ENCODE data around the gene KSR2. TPM values are rescaled to one million over a fixed set of nuclear protein-coding genes. Genes with fewer than 3 reads are reported as not detected.
"Not testable (repeated sequence)": the region's sequence is repeated elsewhere in the genome, so short reads cannot be mapped to it uniquely, and the experiment has no call there.

KSR2 gene
- total RNA-seq, 2 experiments from 2014 or later = 0.12 to 0.45 TPM

DNA sequence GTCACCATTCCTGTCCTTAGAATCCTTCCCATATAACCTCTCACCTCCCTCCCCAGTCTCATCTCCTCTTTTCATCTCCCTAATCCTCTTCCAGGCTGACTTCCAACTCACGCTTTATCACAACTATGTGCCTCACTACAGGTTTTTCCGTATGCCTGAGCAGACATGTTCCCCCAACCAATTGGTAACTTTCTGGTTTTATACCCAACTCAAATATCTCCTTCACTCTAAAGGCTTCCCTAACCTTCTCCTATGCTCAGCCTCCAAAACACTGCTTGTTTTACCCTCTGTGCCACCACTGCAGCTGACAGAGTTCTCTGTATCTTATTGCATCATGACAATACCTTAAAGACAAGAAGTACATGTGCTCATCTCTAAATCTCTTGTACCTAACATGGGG is 139.7 kb downstream of the KSR2 start:
- Mint-ChIP-seq H3K9me3 (peaks cover 22% of the 10 kb centered on the region), H3K36me3 (no peaks in the 10 kb centered on the region), H3K27me3 (no peaks in the 10 kb centered on the region), H3K4me1 (ENCODE audit: low read depth) (no peaks in the 10 kb centered on the region), H3K27ac (no peak overlapping the region), H3K4me3 (no peak overlapping the region)
- POLR2A ChIA-PET = no interaction called here
- no peak for DNase-seq
- intact Hi-C loops (cut with micrococcal nuclease) = no loop called here
- CTCF ChIA-PET = interaction anchor here (1.2 kb wide), 1 partner anchor 8 kb away, joined by 5 read pairs; no protein-coding TSS in a partner anchor

DNA sequence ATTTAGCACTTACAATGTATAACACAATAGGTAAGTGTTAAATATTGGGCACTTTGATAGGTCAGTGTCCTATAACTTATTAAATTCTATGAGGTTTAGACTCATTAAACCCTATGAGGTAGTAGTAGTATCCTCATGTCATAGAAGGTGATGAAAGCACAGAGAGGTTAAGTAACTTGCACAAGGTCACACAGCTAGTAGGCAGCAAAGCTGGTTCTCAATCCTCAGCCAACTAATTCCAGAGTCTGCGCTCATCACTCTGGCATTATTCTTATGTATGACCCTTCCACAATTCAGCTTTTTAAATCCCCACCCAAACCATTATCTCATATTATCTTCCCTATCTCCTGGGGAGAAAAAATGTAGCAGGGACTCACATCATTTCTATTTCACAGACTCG is 141.1 kb downstream of the KSR2 start:
- H3K9me3 Mint-ChIP-seq = peaks cover 22% of the 10 kb centered on the region
- no peaks in the 10 kb centered on the region for H3K36me3 Mint-ChIP-seq
- ChIA-PET POLR2A (no interaction called here), CTCF (interaction anchor here (1.9 kb wide), 1 partner anchor 10 kb away, joined by 12 read pairs; no protein-coding TSS in a partner anchor)
- intact Hi-C loops (cut with micrococcal nuclease) = no loop called here
- no peaks in the 10 kb centered on the region for H3K4me1 Mint-ChIP-seq (ENCODE audit: low read depth)
- H3K27ac Mint-ChIP-seq = no peak overlapping the region
- H3K4me3 Mint-ChIP-seq = no peak overlapping the region
- peaks cover under 1% of the 10 kb centered on the region for H3K27me3 Mint-ChIP-seq
- DNase-seq = no peak

GRCh38 chr12:117825827-117826226 is 143.0 kb downstream of the KSR2 start:
- DNase-seq = no peak
- Mint-ChIP-seq H3K9me3 (peaks cover 22% of the 10 kb centered on the region), H3K4me3 (no peak overlapping the region), H3K27me3 (peaks cover 2% of the 10 kb centered on the region), H3K27ac (no peak overlapping the region), H3K4me1 (ENCODE audit: low read depth) (no peaks in the 10 kb centered on the region), H3K36me3 (no peaks in the 10 kb centered on the region)
- POLR2A ChIA-PET = no interaction called here
- CTCF ChIA-PET = interaction anchor here (1.9 kb wide), 1 partner anchor 11 kb away, joined by 12 read pairs; no protein-coding TSS in a partner anchor
- intact Hi-C loops (cut with micrococcal nuclease) = no loop called here

DNA sequence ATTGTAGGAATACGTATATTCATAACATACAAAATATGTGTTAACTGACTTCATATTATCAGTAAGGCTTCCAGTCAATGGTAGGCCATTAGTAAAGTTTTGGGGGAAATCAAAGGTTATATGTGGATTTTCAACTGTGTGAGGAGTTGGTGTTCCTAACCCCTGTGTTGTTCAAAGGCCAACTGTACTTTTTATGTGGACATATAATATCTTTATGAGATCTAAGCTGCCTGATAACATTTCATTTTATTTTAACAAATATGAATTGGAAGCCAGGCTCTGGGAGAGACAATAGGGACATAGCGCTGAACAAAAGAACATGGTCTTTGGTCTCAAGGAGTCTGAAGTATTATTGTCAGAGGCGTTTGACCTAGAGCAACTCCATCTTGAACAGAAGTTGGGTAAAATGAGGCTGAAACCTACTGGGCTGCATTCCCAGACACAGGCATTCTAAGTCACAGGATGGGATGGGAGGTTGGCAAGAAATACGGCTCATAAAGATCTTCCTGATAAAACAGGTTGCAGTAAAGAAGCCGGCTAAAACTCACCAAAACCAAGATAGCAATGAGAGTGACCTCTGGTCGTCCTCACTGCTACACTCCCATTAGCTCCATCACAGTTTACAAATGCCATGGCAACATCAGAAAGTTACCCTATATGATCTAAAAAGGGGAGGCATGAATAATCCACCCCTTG is 147.2 kb downstream of the KSR2 start:
- no peaks in the 10 kb centered on the region for H3K4me1 Mint-ChIP-seq (ENCODE audit: low read depth)
- H3K36me3 Mint-ChIP-seq = no peaks in the 10 kb centered on the region
- DNase-seq = no peak
- ChIA-PET CTCF (no interaction called here), POLR2A (no interaction called here)
- peaks cover 2% of the 10 kb centered on the region for H3K9me3 Mint-ChIP-seq
- H3K27ac Mint-ChIP-seq = no peak overlapping the region
- H3K27me3 Mint-ChIP-seq = peaks cover 2% of the 10 kb centered on the region
- no peak overlapping the region for H3K4me3 Mint-ChIP-seq
- intact Hi-C loops (cut with micrococcal nuclease) = no loop called here

DNA sequence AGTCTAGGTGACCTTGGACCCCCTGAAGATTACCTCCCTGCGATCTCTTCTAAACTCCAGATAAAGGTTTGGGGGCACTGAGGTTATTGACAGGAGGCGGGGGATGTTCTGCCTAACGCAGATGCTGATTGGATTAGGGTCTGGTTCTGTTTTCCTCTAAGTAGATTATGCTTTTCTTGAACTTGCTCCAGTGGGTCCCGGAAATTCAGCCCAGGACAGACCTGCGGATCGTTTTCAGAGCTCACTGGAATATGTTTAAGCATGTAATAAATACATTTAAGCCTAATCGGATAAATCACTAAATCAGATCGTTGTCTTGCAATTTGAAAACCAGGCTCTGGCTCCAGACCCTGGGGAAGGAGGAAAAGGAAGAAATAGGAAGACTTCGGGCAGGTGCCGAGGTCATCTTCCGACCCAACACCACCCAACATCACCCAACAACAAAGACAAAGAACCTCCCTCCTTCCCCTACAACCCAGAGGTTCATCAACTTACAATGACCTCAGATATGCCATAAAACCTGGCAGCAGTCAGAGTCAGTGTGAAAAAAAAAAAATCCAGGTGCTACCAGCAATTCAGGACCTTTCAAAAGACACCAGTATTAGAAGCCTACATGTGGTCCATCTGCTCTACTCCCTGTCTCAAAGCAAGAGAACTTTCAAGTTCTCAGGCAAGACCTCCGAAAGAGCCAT is 148.4 kb downstream of the KSR2 start:
- ChIA-PET POLR2A (no interaction called here), CTCF (interaction anchor here (0.7 kb wide), 1 partner anchor 29 kb away, joined by 3 read pairs; no protein-coding TSS in a partner anchor)
- H3K27me3 Mint-ChIP-seq = peaks cover 2% of the 10 kb centered on the region
- peaks cover 6% of the 10 kb centered on the region for H3K9me3 Mint-ChIP-seq
- H3K27ac Mint-ChIP-seq = no peak overlapping the region
- H3K36me3 Mint-ChIP-seq = no peaks in the 10 kb centered on the region
- no peak overlapping the region for H3K4me3 Mint-ChIP-seq
- no peak for DNase-seq
- H3K4me1 Mint-ChIP-seq (ENCODE audit: low read depth) = no peaks in the 10 kb centered on the region
- intact Hi-C loops (cut with micrococcal nuclease) = no loop called here

DNA sequence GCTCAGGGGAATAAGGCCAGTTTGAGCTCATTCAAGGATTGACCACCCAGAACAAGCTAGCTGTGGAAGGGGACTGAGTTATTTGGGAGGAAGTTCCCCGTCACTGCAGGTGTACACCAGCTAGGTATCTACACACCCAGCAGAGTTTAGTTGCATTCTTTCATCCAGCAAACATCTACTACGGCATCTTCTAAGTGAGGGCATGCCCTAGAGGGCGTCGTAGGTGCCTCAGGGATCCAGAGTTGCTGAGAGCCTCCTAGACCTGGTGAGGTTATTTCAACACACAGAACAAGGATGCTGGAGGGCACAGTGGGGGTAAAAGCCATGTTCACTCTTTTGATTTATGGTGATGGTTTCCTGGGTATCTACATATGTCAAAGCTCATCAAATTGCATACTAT is 149.6 kb downstream of the KSR2 start:
- H3K4me1 Mint-ChIP-seq (ENCODE audit: low read depth) = no peaks in the 10 kb centered on the region
- POLR2A ChIA-PET = no interaction called here
- intact Hi-C loops (cut with micrococcal nuclease) = no loop called here
- peaks cover 2% of the 10 kb centered on the region for H3K27me3 Mint-ChIP-seq
- H3K36me3 Mint-ChIP-seq = no peaks in the 10 kb centered on the region
- CTCF ChIA-PET = no interaction called here
- no peak for DNase-seq
- peaks cover 6% of the 10 kb centered on the region for H3K9me3 Mint-ChIP-seq
- no peak overlapping the region for H3K27ac Mint-ChIP-seq
- no peak overlapping the region for H3K4me3 Mint-ChIP-seq

GRCh38 chr12:117818400-117818799 is 150.4 kb downstream of the KSR2 start:
- intact Hi-C loops (cut with micrococcal nuclease) = no loop called here
- Mint-ChIP-seq H3K27me3 (peaks cover 2% of the 10 kb centered on the region), H3K36me3 (no peaks in the 10 kb centered on the region), H3K27ac (no peak overlapping the region), H3K4me3 (no peak overlapping the region), H3K9me3 (peaks cover 6% of the 10 kb centered on the region), H3K4me1 (ENCODE audit: low read depth) (no peaks in the 10 kb centered on the region)
- no peak for DNase-seq
- ChIA-PET CTCF (no interaction called here), POLR2A (no interaction called here)

- intact Hi-C loops (cut with micrococcal nuclease) = no loop called here
- ChIA-PET POLR2A (no interaction called here), CTCF (interaction anchor here (0.6 to 1.4 kb wide), 3 partner anchors 28 to 48 kb away, joined by 3 to 5 read pairs (median 3); no protein-coding TSS in a partner anchor)
- H3K9me3 Mint-ChIP-seq = no peaks in the 10 kb centered on the region
- H3K36me3 Mint-ChIP-seq = no peaks in the 10 kb centered on the region
- H3K4me1 Mint-ChIP-seq (ENCODE audit: low read depth) = no peaks in the 10 kb centered on the region
- no peak overlapping the region for H3K4me3 Mint-ChIP-seq
- no peak for DNase-seq
- no peak overlapping the region for H3K27ac Mint-ChIP-seq
- H3K27me3 Mint-ChIP-seq = peaks cover 3% of the 10 kb centered on the region
Measured at GRCh38 chr12:117809509-117809908, 159.3 kb downstream of the KSR2 start.

GRCh38 chr12:117807946-117808345 is 160.8 kb downstream of the KSR2 start:
- H3K27ac Mint-ChIP-seq = no peak overlapping the region
- CTCF ChIA-PET = interaction anchor here (0.8 kb wide), 1 partner anchor 441 kb away, joined by 3 read pairs; no protein-coding TSS in a partner anchor

GRCh38 chr12:117807355-117807754 is 161.4 kb downstream of the KSR2 start:
- POLR2A ChIA-PET = no interaction called here
- intact Hi-C loops (cut with micrococcal nuclease) = no loop called here
- CTCF ChIA-PET = no interaction called here
- Mint-ChIP-seq H3K27ac (no peak overlapping the region), H3K36me3 (no peaks in the 10 kb centered on the region), H3K27me3 (peaks cover 3% of the 10 kb centered on the region), H3K4me3 (no peak overlapping the region), H3K4me1 (ENCODE audit: low read depth) (no peaks in the 10 kb centered on the region), H3K9me3 (no peaks in the 10 kb centered on the region)
- DNase-seq = no peak

More at GRCh38 chr12:117807946-117808345, 160.8 kb downstream of the KSR2 start:
- Mint-ChIP-seq H3K4me1 (ENCODE audit: low read depth) (no peaks in the 10 kb centered on the region), H3K4me3 (no peak overlapping the region), H3K36me3 (no peaks in the 10 kb centered on the region), H3K9me3 (no peaks in the 10 kb centered on the region), H3K27me3 (peaks cover 3% of the 10 kb centered on the region)
- DNase-seq = no peak
- POLR2A ChIA-PET = no interaction called here
- intact Hi-C loops (cut with micrococcal nuclease) = no loop called here

GRCh38 chr12:117805865-117806264 is 162.9 kb downstream of the KSR2 start:
- Mint-ChIP-seq H3K27me3 (peaks cover 1% of the 10 kb centered on the region), H3K36me3 (no peaks in the 10 kb centered on the region), H3K4me1 (ENCODE audit: low read depth) (no peaks in the 10 kb centered on the region), H3K27ac (no peak overlapping the region), H3K4me3 (no peak overlapping the region), H3K9me3 (no peaks in the 10 kb centered on the region)
- POLR2A ChIA-PET = no interaction called here
- DNase-seq = no peak
- CTCF ChIA-PET = no interaction called here
- intact Hi-C loops (cut with micrococcal nuclease) = no loop called here

- intact Hi-C loops (cut with micrococcal nuclease) = no loop called here
- Mint-ChIP-seq H3K9me3 (peaks cover 2% of the 10 kb centered on the region), H3K27me3 (no peaks in the 10 kb centered on the region), H3K4me3 (no peak overlapping the region), H3K4me1 (ENCODE audit: low read depth) (no peaks in the 10 kb centered on the region), H3K36me3 (no peaks in the 10 kb centered on the region), H3K27ac (no peak overlapping the region)
- POLR2A ChIA-PET = no interaction called here
- DNase-seq = no peak
- CTCF ChIA-PET = no interaction called here
Measured at GRCh38 chr12:117803001-117803400, 165.8 kb downstream of the KSR2 start.

DNA sequence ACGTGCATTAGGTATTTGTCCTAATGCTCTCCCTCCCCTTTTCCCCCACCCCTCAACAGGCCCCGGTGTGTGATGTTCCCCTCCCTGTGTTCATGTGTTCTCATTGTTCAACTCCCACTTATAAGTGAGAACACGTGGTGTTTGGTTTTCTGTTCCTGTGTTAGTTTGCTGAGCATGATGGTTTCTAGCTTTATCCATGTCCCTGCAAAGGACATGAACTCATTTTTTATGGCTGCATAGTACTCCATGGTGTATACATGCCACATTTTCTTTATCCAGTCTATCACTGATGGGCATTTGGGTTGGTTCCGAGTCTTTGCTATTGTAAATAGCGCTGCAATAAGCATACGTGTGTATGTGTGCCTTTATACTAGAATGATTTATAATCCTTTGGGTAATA is 168.1 kb downstream of the KSR2 start:
- H3K9me3 Mint-ChIP-seq; DNase-seq; intact Hi-C loops (cut with micrococcal nuclease); H3K4me1 Mint-ChIP-seq (ENCODE audit: low read depth); H3K4me3 Mint-ChIP-seq; H3K27ac Mint-ChIP-seq; POLR2A ChIA-PET; H3K27me3 Mint-ChIP-seq; CTCF ChIA-PET; H3K36me3 Mint-ChIP-seq: not testable (repeated sequence)

Measured in activated CD4-positive, alpha-beta memory T cell treated with anti-CD3 and anti-CD28 coated beads for 36 hours (primary cell).